OCI-LY7 (cell line): ENCODE measurements around the gene ELMOD3. TPM values are rescaled to one million over a fixed set of nuclear protein-coding genes. Genes with fewer than 3 reads are reported as not detected.

ENCODE experiments used
- BruUV-seq: library from RNA; stranded (reverse); fragments of 400-500 nt; replicated peaks from 2 replicates; lab custom pipeline; 2021; lab: Mats Ljungman, UMichigan
- CTCF ChIA-PET: fragments of 300-600 bp; sonication (Branson Sonifier 250); formaldehyde crosslinking; loops from one replicate; lab custom pipeline; 2022; ENCODE audit warnings: antibody characterized with exemption; ENCODE audit not compliant: unreplicated experiment; lab: Charles Lee
- POLR2A ChIA-PET: fragments of 300-600 bp; sonication (Branson Sonifier 250); formaldehyde crosslinking; loops from one replicate; lab custom pipeline; 2022; ENCODE audit warnings: antibody characterized with exemption; lab: Charles Lee
- DNase-seq: peaks from one replicate; pipeline ENCODE4 v3.0.0-alpha.2; 2015; ENCODE audit warnings: low spot score
- H2AFZ ChIP-seq: fragments of 200-600 bp; sonication (generic), shearing (Covaris generic); 2 replicates; pipeline ENCODE4 v1.6.1; 2014; ENCODE audit warnings: mild to moderate bottlenecking, antibody characterized with exemption, low read length, moderate library complexity
- H3K27ac ChIP-seq: fragments of 200-600 bp; sonication (generic); 2 replicates; pipeline ENCODE4 v1.5.1; 2014; ENCODE audit warnings: mixed run types, low read depth, mild to moderate bottlenecking, moderate library complexity, low read length, inconsistent platforms; ENCODE audit not compliant: poor library complexity, severe bottlenecking
- H3K36me3 ChIP-seq: fragments of 200-600 bp; sonication (generic); 2 replicates; pipeline ENCODE4 v1.6.1; 2014; ENCODE audit warnings: mild to moderate bottlenecking, antibody characterized with exemption, low read length, moderate library complexity, mixed read lengths; ENCODE audit not compliant: insufficient read depth
- H3K4me1 ChIP-seq: fragments of 200-600 bp; sonication (generic); 2 replicates; pipeline ENCODE4 v1.5.1; 2014; ENCODE audit warnings: mild to moderate bottlenecking, low read length; ENCODE audit not compliant: insufficient read depth, poor library complexity, severe bottlenecking
- H3K4me2 ChIP-seq: fragments of 200-600 bp; sonication (generic); 2 replicates; pipeline ENCODE4 v1.6.1; 2014; ENCODE audit warnings: mild to moderate bottlenecking, low read length
- H3K4me3 ChIP-seq: fragments of 200-600 bp; sonication (generic); 2 replicates; pipeline ENCODE4 v1.5.1; 2014; ENCODE audit warnings: mild to moderate bottlenecking, low read depth, low read length; ENCODE audit not compliant: poor library complexity, severe bottlenecking
- H3K79me2 ChIP-seq: fragments of 200-600 bp; sonication (generic); 2 replicates; pipeline ENCODE4 v1.6.1; 2016; ENCODE audit warnings: low read depth, mild to moderate bottlenecking, low read length, moderate library complexity, mixed read lengths; ENCODE audit not compliant: insufficient read depth
- H3K9me2 ChIP-seq: fragments of 200-600 bp; sonication (generic); 2 replicates; pipeline ENCODE4 v1.6.1; 2016; ENCODE audit warnings: mild to moderate bottlenecking, low read length, mixed read lengths; ENCODE audit not compliant: insufficient read depth
- H3K9me3 ChIP-seq: fragments of 200-600 bp; sonication (generic); 2 replicates; pipeline ENCODE4 v1.6.1; 2014; ENCODE audit warnings: mild to moderate bottlenecking, mixed run types, low read length, mixed read lengths
- H4K20me1 ChIP-seq: fragments of 200-600 bp; sonication (generic); 2 replicates; pipeline ENCODE4 v1.6.1; 2014; ENCODE audit warnings: mild to moderate bottlenecking, antibody characterized with exemption, low read length, moderate library complexity, mixed read lengths; ENCODE audit not compliant: insufficient read depth
- EZH2phosphoT487 ChIP-seq: fragments of 200-600 bp; sonication (generic); IDR thresholded peaks from 2 replicates; pipeline ENCODE4 v1.6.1; 2018; ENCODE audit warnings: low read depth, borderline replicate concordance, mild to moderate bottlenecking, mixed run types, antibody characterized with exemption, low read length, moderate library complexity, mixed read lengths
- intact Hi-C: fragments of 100-400 bp; cut with micrococcal nuclease; formaldehyde crosslinking; loops from one replicate; pipeline ENCODE4 v1.10.0; 2022; ENCODE audit not compliant: unreplicated experiment
- total RNA-seq, 2 experiments: library from RNA; depleted of rRNA in 1 of 2; stranded (reverse); fragments of >200 nt in 1 of 2; shearing (Covaris generic) in 1 of 2; gene quantifications; 2 replicates each; pipeline ENCODE4 v1.2.3, GENCODE V29; 2014 to 2022
- TF ChIP-seq, protein P1 (sequence below): fragments of 200-600 bp; sonication (generic); conservative IDR thresholded peaks from 2 replicates; pipeline ENCODE4 v1.5.1; 2014; ENCODE audit warnings: mild to moderate bottlenecking, antibody characterized with exemption, low read length, moderate library complexity, mixed read lengths

The ELMOD3 gene
- total RNA-seq, 2 experiments from 2014 or later = 12.0 to 18.5 TPM

DNA sequence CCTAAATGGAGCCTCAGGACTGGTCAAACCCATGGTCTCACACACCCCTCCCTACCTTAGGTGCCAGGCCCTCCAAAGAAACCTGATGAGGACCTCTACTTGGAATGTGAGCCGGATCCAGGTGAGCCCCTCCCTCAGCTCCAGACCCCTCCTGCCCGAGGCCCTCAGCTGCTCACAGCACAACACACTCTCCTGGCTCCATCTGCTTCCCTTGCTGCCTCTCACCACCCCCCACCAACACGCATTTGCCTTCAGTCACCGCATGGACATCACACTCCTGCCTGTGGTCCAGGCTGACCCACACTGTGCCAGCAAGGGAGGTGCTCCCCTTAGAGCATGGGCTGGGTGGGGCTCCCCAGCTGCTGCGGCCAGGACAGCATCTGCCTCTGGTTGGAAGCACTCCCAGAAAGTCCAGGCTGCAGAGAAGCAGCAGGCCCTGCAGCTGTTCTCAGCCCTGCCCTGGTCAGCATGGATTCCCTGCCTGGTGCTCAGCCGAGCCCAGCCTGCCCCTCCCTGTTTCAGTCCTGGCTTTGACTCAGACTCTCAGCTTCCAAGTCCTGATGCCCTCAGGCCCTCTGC, 79.0 kb downstream of the ELMOD3 start:
- no peaks in the 10 kb centered on the region for H3K36me3 ChIP-seq
- H3K4me3 ChIP-seq = no peak overlapping the region
- no peak overlapping the region for H3K27ac ChIP-seq
- DNase-seq = no peak
- ChIA-PET POLR2A (interaction anchor here (0.8 kb wide), 1 partner anchor 16 kb away, joined by 3 read pairs; no protein-coding TSS in a partner anchor), CTCF (no interaction called here)
- H3K4me1 ChIP-seq = peaks cover 20% of the 10 kb centered on the region
- no peak overlapping the region for H2AFZ ChIP-seq
- H4K20me1 ChIP-seq = no peaks in the 10 kb centered on the region
- BruUV-seq = no TSS peak
- no peaks in the 10 kb centered on the region for H3K79me2 ChIP-seq
- no peak overlapping the region for H3K4me2 ChIP-seq
- TF ChIP-seq, protein P1, sequence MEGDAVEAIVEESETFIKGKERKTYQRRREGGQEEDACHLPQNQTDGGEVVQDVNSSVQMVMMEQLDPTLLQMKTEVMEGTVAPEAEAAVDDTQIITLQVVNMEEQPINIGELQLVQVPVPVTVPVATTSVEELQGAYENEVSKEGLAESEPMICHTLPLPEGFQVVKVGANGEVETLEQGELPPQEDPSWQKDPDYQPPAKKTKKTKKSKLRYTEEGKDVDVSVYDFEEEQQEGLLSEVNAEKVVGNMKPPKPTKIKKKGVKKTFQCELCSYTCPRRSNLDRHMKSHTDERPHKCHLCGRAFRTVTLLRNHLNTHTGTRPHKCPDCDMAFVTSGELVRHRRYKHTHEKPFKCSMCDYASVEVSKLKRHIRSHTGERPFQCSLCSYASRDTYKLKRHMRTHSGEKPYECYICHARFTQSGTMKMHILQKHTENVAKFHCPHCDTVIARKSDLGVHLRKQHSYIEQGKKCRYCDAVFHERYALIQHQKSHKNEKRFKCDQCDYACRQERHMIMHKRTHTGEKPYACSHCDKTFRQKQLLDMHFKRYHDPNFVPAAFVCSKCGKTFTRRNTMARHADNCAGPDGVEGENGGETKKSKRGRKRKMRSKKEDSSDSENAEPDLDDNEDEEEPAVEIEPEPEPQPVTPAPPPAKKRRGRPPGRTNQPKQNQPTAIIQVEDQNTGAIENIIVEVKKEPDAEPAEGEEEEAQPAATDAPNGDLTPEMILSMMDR = no peak
- no peak for TF ChIP-seq EZH2phosphoT487
- no peaks in the 10 kb centered on the region for H3K9me3 ChIP-seq
- intact Hi-C loops = no loop called here
- no peaks in the 10 kb centered on the region for H3K9me2 ChIP-seq

DNA sequence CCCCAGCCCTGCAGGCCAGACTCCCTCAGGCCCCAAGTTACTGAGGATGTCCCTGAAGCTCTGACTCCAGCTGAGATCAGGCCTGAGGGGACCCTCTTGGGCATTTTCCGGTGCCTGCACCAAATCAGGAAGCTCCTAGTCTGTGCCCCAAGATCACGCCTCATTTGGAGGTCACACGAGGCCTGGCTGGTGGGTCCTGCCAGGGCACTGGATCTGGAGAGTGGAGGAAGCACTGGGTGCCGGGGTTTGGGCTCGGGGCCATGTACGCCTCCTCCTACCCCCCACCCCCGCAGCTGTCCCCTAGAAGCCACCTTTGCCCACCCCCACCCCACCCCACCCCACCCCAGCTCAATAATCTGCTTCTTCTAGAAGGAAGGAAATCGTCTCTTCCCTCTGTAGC, 80.1 kb downstream of the ELMOD3 start:
- no peak for DNase-seq
- no peak for TF ChIP-seq EZH2phosphoT487
- TF ChIP-seq, protein P1 = no peak
- H3K27ac ChIP-seq = no peak overlapping the region
- peaks cover 20% of the 10 kb centered on the region for H3K4me1 ChIP-seq
- H2AFZ ChIP-seq = no peak overlapping the region
- BruUV-seq = no TSS peak
- H3K9me3 ChIP-seq = no peaks in the 10 kb centered on the region
- no peaks in the 10 kb centered on the region for H3K36me3 ChIP-seq
- ChIA-PET CTCF (no interaction called here), POLR2A (no interaction called here)
- intact Hi-C loops = loop anchor here (5.0 kb wide), 1 partner anchor 103 kb away; the partner anchor contains the start of gene MAT2A
- H3K4me2 ChIP-seq = no peak overlapping the region
- H3K9me2 ChIP-seq = no peaks in the 10 kb centered on the region
- no peaks in the 10 kb centered on the region for H3K79me2 ChIP-seq
- H3K4me3 ChIP-seq = no peak overlapping the region
- no peaks in the 10 kb centered on the region for H4K20me1 ChIP-seq

DNA sequence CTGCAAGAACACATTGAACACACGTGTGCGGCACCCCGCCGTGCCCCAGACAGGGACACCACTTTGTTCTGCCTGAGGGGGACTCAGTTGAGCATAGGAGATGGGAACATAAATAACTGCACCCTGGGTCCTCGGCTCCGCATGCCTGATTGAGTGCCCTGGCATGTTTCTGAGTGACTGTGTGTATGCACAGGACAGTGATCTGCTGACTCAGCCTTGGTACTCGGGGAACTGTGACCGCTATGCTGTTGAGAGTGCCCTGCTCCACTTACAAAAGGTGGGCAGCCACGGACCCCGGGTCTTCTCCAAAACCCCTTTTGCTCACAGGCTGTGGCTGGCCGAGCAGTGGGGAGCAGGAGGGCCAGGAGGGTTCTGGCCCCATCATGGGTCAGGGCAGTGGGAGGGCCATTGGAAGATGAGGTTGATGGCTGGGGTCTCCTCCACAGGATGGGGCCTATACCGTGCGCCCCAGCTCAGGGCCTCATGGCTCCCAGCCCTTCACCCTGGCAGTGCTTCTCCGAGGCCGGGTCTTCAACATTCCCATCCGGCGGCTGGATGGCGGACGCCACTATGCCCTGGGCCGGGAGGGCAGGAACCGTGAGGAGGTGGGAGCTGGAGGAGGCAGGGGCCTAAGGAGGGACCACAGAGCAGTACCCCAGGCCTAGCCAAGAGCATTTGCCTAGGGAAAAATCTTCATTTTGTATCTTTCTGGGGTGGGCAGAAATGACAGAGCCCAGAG, 80.8 kb downstream of the ELMOD3 start:
- no peak overlapping the region for H2AFZ ChIP-seq
- intact Hi-C loops = loop anchor here (5.0 kb wide), 1 partner anchor 102 kb away; the partner anchor contains the start of gene MAT2A

More for the DNA sequence above, 80.8 kb downstream of the ELMOD3 start:
- Histone ChIP-seq H3K9me2 (no peaks in the 10 kb centered on the region), H3K9me3 (no peaks in the 10 kb centered on the region), H3K27ac (no peak overlapping the region), H4K20me1 (no peaks in the 10 kb centered on the region), H3K79me2 (no peaks in the 10 kb centered on the region), H3K4me3 (no peak overlapping the region), H3K4me2 (no peak overlapping the region), H3K4me1 (peaks cover 20% of the 10 kb centered on the region), H3K36me3 (no peaks in the 10 kb centered on the region)
- TF ChIP-seq, protein P1 = no peak
- TF ChIP-seq EZH2phosphoT487 = no peak
- no peak for DNase-seq
- ChIA-PET POLR2A (no interaction called here), CTCF (no interaction called here)
- no TSS peak for BruUV-seq
